B cell (primary cell): ENCODE results near the gene HTRA2. TPM values are rescaled to one million over a fixed set of nuclear protein-coding genes. Genes with fewer than 3 reads are reported as not detected.
A peak's percentile ranks its signal among the peaks of the same experiment; 100 is the strongest.

Source experiments
- ATAC-seq: fragments of 200-7000 bp; cut with Tn5 transposase; one replicate; pipeline ENCODE4 v1.10.0; 2021; ENCODE audit warnings: low read depth, mild to moderate bottlenecking, moderate number of reproducible peaks, moderate library complexity
- CTCF ChIA-PET: fragments of 350-600 bp; sonication (Branson Sonifier 250); formaldehyde crosslinking; loops from one replicate; lab custom pipeline; 2021; ENCODE audit warnings: antibody characterized with exemption, inconsistent platforms; lab: Charles Lee
- POLR2A ChIA-PET: fragments of 350-600 bp; sonication (Branson Sonifier 250); formaldehyde crosslinking; loops from one replicate; lab custom pipeline; 2021; ENCODE audit warnings: antibody characterized with exemption; lab: Charles Lee
- DNase-seq: peaks from one replicate; pipeline ENCODE4 v3.0.0; 2013
- H2AFZ ChIP-seq: 2 replicates; pipeline ENCODE4 v1.6.1; 2012; ENCODE audit warnings: mild to moderate bottlenecking, low read depth, low read length; ENCODE audit not compliant: insufficient read depth, poor library complexity, severe bottlenecking
- H3K27ac ChIP-seq, 2 donors: 1 replicate in 1 of 2; 2 replicates in 1 of 2; pipeline ENCODE4 v1.5.1; 2012 to 2013; ENCODE audit warnings: low read length in 2 of 2, mild to moderate bottlenecking in 2 of 2, moderate library complexity in 1 of 2
- H3K27me3 ChIP-seq, 4 experiments: fragments of 200-600 bp in 1 of 4; sonication (generic) in 1 of 4; replicated peaks in 1 of 4; 1 replicate in 2 of 4; 2 replicates in 2 of 4; pipeline versions ENCODE4 v1.6.1 to v1.7.0; 2013 to 2016; ENCODE audit warnings: low read length in 3 of 4, mild to moderate bottlenecking in 2 of 4, mixed read lengths in 1 of 4, moderate library complexity in 1 of 4; ENCODE audit not compliant: insufficient read depth in 4 of 4, control insufficient read depth in 3 of 4; ENCODE audit errors: control extremely low read depth in 1 of 4
- H3K36me3 ChIP-seq, 2 experiments: replicated peaks in 1 of 2; 1 replicate in 1 of 2; 2 replicates in 1 of 2; pipeline versions ENCODE4 v1.6.1 to v1.7.1; 2013; ENCODE audit warnings: low read length in 1 of 2; ENCODE audit not compliant: insufficient read depth in 2 of 2, control insufficient read depth in 1 of 2; ENCODE audit errors: control extremely low read depth in 1 of 2, extremely low read depth in 1 of 2
- H3K4me1 ChIP-seq, 2 donors: fragments of 200-600 bp in 1 of 2; sonication (generic) in 1 of 2; 1 replicate in 1 of 2; 2 replicates in 1 of 2; pipeline versions ENCODE4 v1.5.1 to v1.6.1; 2013 to 2017; ENCODE audit warnings: low read length in 2 of 2; ENCODE audit not compliant: control insufficient read depth in 2 of 2, insufficient read depth in 2 of 2
- H3K4me2 ChIP-seq: replicated peaks from 2 replicates; pipeline ENCODE3; 2012; ENCODE audit warnings: mild to moderate bottlenecking, low read depth, low read length; ENCODE audit not compliant: poor library complexity, severe bottlenecking
- H3K4me3 ChIP-seq, 5 experiments: fragments of 200-600 bp in 1 of 5; sonication (generic) in 1 of 5; 1 replicate in 3 of 5; 2 replicates in 2 of 5; pipeline versions ENCODE4 v1.5.1 to v1.7.0; 2011 to 2016; ENCODE audit warnings: low read length in 4 of 5, mild to moderate bottlenecking in 4 of 5, low read depth in 2 of 5, control low read depth in 1 of 5, moderate library complexity in 1 of 5; ENCODE audit not compliant: insufficient read depth in 1 of 5; ENCODE audit errors: control extremely low read depth in 1 of 5, extremely low read depth in 1 of 5
- H3K79me2 ChIP-seq: fragments of 200-600 bp; sonication (generic); one replicate; pipeline ENCODE4 v1.6.0; 2016; ENCODE audit warnings: low read length; ENCODE audit not compliant: control insufficient read depth, insufficient read depth
- H3K9ac ChIP-seq: fragments of 200-600 bp; sonication (generic); 2 replicates; pipeline ENCODE4 v1.6.1; 2017; ENCODE audit warnings: mild to moderate bottlenecking, low read length, moderate library complexity
- H3K9me3 ChIP-seq, 3 donors: one replicate each; pipeline versions ENCODE4 v1.6.1 to v1.7.1; 2013; ENCODE audit warnings: low read length in 2 of 3; ENCODE audit not compliant: control insufficient read depth in 2 of 3, insufficient read depth in 1 of 3; ENCODE audit errors: control extremely low read depth in 1 of 3
- H4K20me1 ChIP-seq: 2 replicates; pipeline ENCODE4 v1.6.0; 2012; ENCODE audit warnings: mild to moderate bottlenecking, low read length; ENCODE audit not compliant: insufficient read depth, control insufficient read depth, poor library complexity, severe bottlenecking
- H3K27ac Mint-ChIP-seq: one replicate; pipeline ENCODE4 v1.8.0; 2021; ENCODE audit warnings: mixed read lengths
- H3K27me3 Mint-ChIP-seq: one replicate; pipeline ENCODE4 v1.8.0; 2021; ENCODE audit warnings: mixed read lengths
- H3K4me1 Mint-ChIP-seq: one replicate; pipeline ENCODE4 v1.8.0; 2021; ENCODE audit warnings: mixed read lengths
- H3K4me3 Mint-ChIP-seq: one replicate; pipeline ENCODE4 v1.8.0; 2021; ENCODE audit warnings: mixed read lengths
- H3K9me3 Mint-ChIP-seq: one replicate; pipeline ENCODE4 v1.8.0; 2022; ENCODE audit warnings: mixed read lengths; ENCODE audit not compliant: insufficient read depth
- CTCF ChIP-seq: fragments of 200-600 bp; IDR thresholded peaks from one replicate; pipeline ENCODE4 v1.8.0; 2022; ENCODE audit warnings: antibody characterized with exemption, mild to moderate bottlenecking
- EZH2 ChIP-seq: IDR thresholded peaks from 2 replicates; pipeline ENCODE4 v1.6.1; 2012; ENCODE audit warnings: borderline replicate concordance, low read depth, mild to moderate bottlenecking, moderate library complexity, low read length; ENCODE audit not compliant: insufficient read depth, poor library complexity, severe bottlenecking
- WGBS: methylation state at CpG from one replicate; pipeline ENCODE4 v1.1.5; 2013; ENCODE audit warnings: missing lambda C conversion rate; ENCODE audit not compliant: insufficient coverage; 5-methylcytosine and 5-hydroxymethylcytosine counted together
- intact Hi-C: fragments of 100-400 bp; cut with micrococcal nuclease; formaldehyde crosslinking; loops from one replicate; pipeline ENCODE4 v1.10.0; 2022
- polyA plus RNA-seq: library from polyadenylated mRNA; depleted of rRNA; stranded (reverse); fragments of >200 nt; gene quantifications from 2 replicates; pipeline ENCODE4 v1.2.3, GENCODE V29; 2012
- total RNA-seq, 2 donors: library from RNA; stranded (reverse); fragments of 120-200 nt in 1 of 2; gene quantifications; 1 replicate in 1 of 2; 2 replicates in 1 of 2; pipeline versions ENCODE4 v1.2.3 to v1.2.4, GENCODE V29; 2013 to 2022

The HTRA2 gene
- total and polyA plus RNA-seq, 2 donors (not counting 1 experiment from before 2014, with no cell fraction given): 52.8 to 111 TPM

GRCh38 chr2:74481431-74481830 is 48.3 kb upstream of the HTRA2 start:
- Histone ChIP-seq H4K20me1 (peaks cover 33% of the 10 kb centered on the region), H2AFZ (no peak overlapping the region), H3K9me3 (no peaks in the 10 kb centered on the region), H3K9ac (peak overlapping the region; percentile 91), H3K4me2 (peak overlapping the region; percentile 90), H3K79me2 (peaks cover 67% of the 10 kb centered on the region), H3K27ac (peak overlapping the region in 1 of 2 donors; percentile 84), H3K27me3 (no peaks in the 10 kb centered on the region), H3K36me3 (peaks cover 0 to 25% of the 10 kb centered on the region in 2 experiments), H3K4me3 (peak overlapping the region in 3 of 5 experiments; percentile 87 to 96 (median 88)), H3K4me1 (peaks cover 21 to 29% of the 10 kb centered on the region in 2 donors)
- ATAC-seq (no peak), DNase-seq (no peak)
- peaks cover 34% of the 10 kb centered on the region for H3K4me1 Mint-ChIP-seq
- intact Hi-C loops: no loop called here
- H3K9me3 Mint-ChIP-seq: no peaks in the 10 kb centered on the region
- WGBS: no CpG with 5 or more reads among the region's 3 CpGs
- no peak overlapping the region for H3K27ac Mint-ChIP-seq
- CTCF ChIA-PET: interaction anchor here (0.9 to 7.1 kb wide), 10 partner anchors 9 to 106 kb away, joined by 3 to 149 read pairs (median 10); partner anchors contain the start of genes AUP1, HTRA2, INO80B and MRPL53
- peak overlapping the region; percentile 100 for H3K4me3 Mint-ChIP-seq
- TF ChIP-seq CTCF (no peak), EZH2 (no peak)
- H3K27me3 Mint-ChIP-seq: no peaks in the 10 kb centered on the region
- POLR2A ChIA-PET: interaction anchor here (0.8 to 3.8 kb wide), 5 partner anchors 9 to 48 kb away, joined by 3 to 56 read pairs (median 19); partner anchors contain the start of genes AUP1, HTRA2, INO80B and MOGS
